KOPT-K1 (cell line): ENCODE data around the gene NDUFV2.
A peak's percentile ranks its signal among the peaks of the same experiment; 100 is the strongest.
"Not testable (repeated sequence)": the region's sequence is repeated elsewhere in the genome, so short reads cannot be mapped to it uniquely, and the experiment has no call there.

Source experiments
- H3K27ac ChIP-seq: fragments of 200-600 bp; sonication (generic); 2 replicates; pipeline ENCODE4 v1.5.1; 2016; ENCODE audit warnings: antibody characterized with exemption, mild to moderate bottlenecking, low read depth, low read length; ENCODE audit not compliant: poor library complexity, severe bottlenecking
- H3K36me3 ChIP-seq: fragments of 200-600 bp; sonication (generic); 2 replicates; pipeline ENCODE4 v1.5.1; 2017; ENCODE audit warnings: antibody characterized with exemption, mild to moderate bottlenecking, low read length, moderate library complexity; ENCODE audit not compliant: insufficient read depth
- H3K9me3 ChIP-seq: fragments of 200-600 bp; sonication (generic); 2 replicates; pipeline ENCODE4 v1.5.1; 2017; ENCODE audit warnings: antibody characterized with exemption, low read length, mild to moderate bottlenecking; ENCODE audit not compliant: insufficient read depth, poor library complexity, severe bottlenecking

NDUFV2 gene

DNA sequence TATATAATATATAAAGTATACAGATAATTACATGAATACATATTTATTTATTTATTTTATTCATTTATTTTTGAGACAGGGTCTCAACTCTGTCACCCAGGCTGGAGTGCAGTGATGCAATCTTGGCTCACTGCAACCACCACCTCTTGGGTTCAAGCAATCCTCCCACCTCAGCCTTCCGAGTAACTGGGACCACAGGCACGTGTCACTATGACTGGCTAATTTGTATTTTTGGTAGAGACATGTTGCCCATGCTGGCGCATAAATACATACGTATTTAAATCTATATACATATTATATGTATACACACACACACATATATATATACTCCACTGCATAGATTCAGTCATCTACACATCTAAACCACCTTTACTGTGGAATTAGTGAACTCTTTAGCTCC, 20.6 kb upstream of the NDUFV2 start:
- H3K36me3 ChIP-seq: no peaks in the 10 kb centered on the region
- H3K27ac ChIP-seq: no peak overlapping the region
- no peaks in the 10 kb centered on the region for H3K9me3 ChIP-seq

DNA sequence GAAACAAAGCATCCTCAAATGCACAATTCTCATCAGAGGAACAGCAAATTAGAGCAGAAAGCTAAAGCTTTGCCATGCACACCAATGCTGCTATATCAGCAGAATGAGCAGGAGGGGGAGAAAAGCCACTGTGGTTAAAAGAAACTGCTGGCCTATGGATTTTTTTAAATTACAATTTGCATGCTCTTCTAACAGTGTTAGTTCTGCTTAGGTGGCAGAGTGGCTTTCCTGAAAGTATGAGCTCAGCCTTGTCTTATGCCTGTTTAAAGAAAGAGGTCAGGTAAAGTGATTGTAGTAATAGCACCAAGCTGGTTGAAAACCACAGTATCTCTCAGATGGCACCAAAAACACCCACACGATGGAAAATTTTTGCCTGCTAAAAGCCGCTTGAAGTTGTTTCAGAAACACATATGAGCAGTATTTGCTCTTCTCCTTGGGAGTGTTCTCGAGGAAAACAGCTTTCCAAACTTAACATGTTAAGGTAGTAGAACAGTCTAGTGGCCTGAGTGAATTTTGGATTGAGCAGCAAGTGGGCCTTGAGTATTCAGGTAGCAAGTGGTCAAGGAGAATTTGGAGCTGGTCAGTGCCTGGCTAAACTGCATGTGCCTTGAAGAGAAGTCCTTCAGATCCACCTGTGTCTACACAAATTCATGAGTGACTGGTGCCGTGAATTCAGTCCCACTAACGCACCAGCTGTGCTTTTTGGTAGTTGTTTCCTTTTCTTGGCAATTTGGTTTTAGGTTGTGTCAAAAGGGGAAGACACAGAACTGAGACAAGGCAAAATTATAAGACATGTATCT, 19.6 kb upstream of the NDUFV2 start:
- H3K9me3 ChIP-seq: no peaks in the 10 kb centered on the region
- no peak overlapping the region for H3K27ac ChIP-seq
- H3K36me3 ChIP-seq: no peaks in the 10 kb centered on the region

DNA sequence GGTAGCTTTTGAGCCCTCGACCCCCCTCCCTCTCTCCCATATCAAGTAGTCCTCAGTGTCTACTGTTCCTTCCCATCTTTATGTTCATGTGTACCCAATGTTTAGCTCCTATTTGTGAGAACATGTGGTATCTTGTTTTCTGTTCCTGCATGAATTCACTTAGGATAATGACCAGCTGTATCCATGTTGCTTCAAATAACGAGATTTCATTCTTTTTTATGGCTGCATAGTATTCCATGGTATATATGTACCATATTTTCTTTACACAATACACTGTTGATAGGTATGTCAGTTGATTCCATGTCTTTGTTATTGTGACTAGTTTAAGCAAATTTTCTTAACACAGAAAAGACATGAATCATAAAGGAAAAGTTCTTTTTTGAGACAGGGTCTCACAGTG, 16.5 kb upstream of the NDUFV2 start:
- no peaks in the 10 kb centered on the region for H3K36me3 ChIP-seq
- no peaks in the 10 kb centered on the region for H3K9me3 ChIP-seq
- H3K27ac ChIP-seq: no peak overlapping the region

DNA sequence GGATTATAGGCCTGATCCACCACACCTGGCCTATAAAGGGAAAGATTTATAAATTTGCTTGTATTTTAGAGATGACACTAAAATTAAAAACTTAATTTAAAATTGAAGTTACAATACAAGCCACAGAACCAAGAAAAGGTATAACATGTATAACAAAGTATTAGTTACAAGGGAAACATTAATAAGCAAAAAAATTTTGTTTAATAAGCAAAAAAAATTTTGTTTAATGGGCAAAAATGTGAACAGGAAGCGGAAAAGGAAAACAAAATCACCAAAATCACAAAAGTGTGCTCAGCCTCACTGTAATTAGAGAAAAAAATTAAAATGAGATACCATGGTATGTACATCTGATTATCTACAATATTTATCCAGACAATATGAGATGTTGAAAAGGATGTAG, 15.9 kb upstream of the NDUFV2 start:
- Histone ChIP-seq H3K27ac (no peak overlapping the region), H3K36me3 (no peaks in the 10 kb centered on the region), H3K9me3 (no peaks in the 10 kb centered on the region)

DNA sequence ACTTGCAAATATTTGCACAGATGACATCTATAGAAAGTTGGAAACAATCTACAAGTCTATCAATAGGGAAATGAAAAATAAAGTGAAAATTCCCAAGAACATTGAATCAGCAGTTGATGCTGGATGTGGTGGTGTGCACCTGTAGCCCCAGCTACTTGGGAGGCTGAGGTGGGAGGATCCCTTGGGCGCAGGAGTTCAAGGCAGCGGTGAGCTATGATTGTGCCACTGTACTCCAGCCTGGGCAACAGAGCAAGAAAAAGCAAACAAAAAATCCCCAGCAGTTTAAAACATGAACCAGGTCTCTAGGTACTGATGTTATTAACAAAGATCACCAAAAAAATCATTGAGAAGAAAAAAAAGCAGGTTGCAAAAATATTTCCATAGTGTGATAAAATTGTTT, 15.4 kb upstream of the NDUFV2 start:
- no peaks in the 10 kb centered on the region for H3K9me3 ChIP-seq
- no peaks in the 10 kb centered on the region for H3K36me3 ChIP-seq
- H3K27ac ChIP-seq: no peak overlapping the region

DNA sequence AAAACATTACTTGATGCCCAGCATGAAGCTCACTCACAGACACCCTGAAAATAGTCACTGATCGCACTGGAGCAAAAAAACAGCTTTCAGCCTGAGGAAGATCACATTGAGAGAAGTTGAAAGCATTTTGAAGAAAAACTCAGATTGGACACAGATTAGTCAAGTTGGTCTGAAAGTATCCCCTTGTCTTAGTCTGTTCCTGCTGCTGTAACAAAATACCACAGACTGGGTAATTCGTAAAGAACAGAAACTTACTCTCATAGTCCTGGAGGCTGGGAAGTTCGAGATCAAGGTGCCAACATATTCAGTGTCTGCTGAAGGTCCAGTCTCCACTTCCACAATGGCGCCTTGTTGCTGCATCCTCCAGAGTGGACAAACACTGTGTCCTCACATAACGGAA, 14.2 kb upstream of the NDUFV2 start:
- Histone ChIP-seq H3K9me3 (no peaks in the 10 kb centered on the region), H3K27ac (no peak overlapping the region), H3K36me3 (no peaks in the 10 kb centered on the region)

DNA sequence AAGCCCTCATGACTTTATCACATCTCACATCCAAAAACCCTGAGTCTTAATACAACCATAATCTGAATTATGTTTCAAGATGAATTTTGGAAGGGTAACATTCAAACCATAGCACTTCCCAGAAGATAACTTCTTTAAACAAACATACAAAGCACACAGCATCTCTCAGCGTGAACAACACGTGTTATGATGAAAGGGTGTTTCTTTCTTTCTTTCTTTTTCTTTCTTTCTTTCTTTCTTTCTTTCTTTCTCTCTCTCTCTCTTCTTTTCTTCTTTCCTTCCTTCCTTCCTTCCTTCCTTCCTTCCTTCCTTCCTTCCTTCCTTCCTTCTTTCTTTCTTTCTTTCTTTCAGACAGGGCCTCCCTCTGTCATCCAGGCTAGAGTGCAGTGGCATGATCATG, 13.8 kb upstream of the NDUFV2 start:
- not testable (repeated sequence) for H3K9me3 ChIP-seq, H3K27ac ChIP-seq, H3K36me3 ChIP-seq

DNA sequence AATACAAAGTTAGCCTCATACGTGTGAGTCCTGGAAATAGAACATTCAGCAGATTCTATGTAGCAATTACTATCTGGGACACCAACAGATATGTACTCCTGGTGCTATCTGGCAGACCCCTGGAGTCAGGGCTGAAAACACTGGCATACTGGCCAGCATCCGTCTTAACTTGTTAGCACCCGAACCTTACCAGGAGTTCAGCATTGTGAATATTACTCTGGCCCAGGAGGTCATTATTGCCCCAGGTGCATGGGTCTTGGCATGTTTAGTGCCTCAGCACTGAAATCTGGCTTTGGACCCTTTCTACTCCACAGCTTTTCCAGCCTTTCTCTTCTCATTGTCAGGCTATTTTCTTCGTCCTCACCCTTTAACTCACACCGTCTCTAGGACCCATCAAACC, 11.9 kb upstream of the NDUFV2 start:
- Histone ChIP-seq H3K9me3 (no peaks in the 10 kb centered on the region), H3K27ac (no peak overlapping the region), H3K36me3 (no peaks in the 10 kb centered on the region)

DNA sequence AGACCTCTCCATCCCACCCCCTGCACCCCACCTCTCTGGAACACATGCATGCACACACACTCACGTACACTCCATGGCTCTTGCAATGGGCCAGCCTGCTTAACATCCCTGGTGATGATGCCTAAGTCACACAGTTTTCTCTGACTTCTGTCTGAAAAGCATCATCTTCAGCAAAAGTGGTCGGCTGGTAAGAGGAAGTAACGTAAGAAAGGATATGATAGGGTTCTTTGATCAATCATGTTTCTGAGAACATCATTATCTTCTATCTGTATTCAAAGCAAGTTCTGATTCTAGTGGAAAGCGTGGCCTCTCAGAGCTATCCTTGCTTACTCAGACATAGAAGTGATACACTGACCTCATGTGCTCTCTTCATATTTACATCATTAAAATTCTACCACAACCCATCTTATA, 11.4 kb upstream of the NDUFV2 start:
- H3K9me3 ChIP-seq: no peaks in the 10 kb centered on the region
- no peaks in the 10 kb centered on the region for H3K36me3 ChIP-seq
- H3K27ac ChIP-seq: no peak overlapping the region

DNA sequence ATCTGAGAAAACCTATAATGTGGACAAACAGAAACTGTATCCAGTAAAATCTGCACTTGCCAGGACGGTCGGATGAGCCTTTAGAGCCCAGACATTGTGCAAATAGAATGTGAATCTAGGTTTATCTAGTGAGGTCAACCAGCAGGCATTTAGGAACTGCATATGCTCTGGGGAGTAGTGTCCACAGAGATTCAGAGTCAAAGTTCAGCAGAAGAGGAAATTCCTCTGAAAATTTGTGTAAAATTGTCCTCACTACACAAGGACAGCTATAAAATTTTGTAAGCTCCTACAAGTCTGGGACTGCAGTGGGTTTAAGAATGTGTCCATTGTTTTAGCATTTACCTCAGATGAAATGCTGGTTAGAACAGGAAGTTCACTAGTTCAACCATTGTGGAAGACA, 9.8 kb upstream of the NDUFV2 start:
- Histone ChIP-seq H3K36me3 (no peaks in the 10 kb centered on the region), H3K27ac (no peak overlapping the region), H3K9me3 (no peaks in the 10 kb centered on the region)

DNA sequence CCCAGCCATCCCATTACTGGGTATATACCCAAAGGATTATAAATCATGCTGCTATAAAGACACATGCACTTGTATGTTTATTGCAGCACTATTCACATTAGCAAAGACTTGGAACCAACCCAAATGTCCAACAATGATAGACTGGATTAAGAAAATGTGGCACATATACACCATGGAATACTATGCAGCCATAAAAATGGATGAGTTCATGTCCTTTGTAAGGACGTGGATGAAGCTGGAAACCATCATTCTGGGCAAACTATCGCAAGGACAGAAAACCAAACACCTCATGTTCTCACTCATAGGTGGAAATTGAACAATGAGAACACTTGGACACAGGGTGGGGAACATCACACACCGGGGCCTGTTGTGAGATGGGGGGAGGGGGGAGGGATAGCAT, 9.4 kb upstream of the NDUFV2 start:
- H3K27ac ChIP-seq, H3K36me3 ChIP-seq, H3K9me3 ChIP-seq: not testable (repeated sequence)

DNA sequence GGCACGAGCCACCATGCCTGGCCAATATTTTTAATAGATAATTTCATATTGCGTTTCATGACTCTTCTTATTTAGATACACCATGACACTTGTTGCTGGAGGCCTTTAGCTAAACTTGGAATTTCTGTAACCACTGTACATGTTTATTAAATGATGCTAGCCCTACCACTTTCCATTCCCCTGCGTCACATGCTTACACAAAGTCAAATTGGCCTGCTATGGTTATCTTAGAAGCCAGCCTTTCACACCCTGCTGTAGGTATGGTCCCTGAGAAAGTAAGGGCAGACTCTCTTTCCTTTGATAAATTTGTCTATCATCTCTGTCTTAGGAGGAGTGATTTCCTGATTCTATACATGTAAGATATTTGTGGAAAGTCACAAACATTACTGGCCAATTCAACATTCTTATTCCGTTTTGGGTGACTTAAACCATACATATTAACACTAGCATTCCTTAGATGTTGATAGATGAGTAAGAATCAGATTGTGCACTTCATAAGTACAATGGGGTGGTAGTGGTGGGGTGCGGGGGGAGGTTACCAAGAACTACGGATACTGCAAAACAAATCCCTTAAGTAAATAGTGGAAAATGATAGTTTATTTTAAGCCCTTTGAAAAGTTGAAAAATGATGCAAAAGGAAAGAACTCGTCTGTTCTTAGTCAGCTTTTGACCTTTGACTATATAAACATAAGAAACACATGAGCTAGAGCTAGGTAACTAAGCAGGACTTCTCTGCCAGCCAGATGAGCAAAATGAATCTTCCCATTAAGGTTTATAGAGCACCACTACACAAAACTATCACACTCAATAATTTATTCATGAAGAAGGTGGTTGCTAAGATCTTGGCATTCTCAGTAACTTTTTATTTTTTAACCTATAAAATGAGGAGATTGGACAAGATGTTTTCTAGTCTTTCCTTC, 7.9 kb upstream of the NDUFV2 start:
- no peaks in the 10 kb centered on the region for H3K36me3 ChIP-seq
- H3K27ac ChIP-seq: peak overlapping the region; percentile 64
- no peaks in the 10 kb centered on the region for H3K9me3 ChIP-seq

DNA sequence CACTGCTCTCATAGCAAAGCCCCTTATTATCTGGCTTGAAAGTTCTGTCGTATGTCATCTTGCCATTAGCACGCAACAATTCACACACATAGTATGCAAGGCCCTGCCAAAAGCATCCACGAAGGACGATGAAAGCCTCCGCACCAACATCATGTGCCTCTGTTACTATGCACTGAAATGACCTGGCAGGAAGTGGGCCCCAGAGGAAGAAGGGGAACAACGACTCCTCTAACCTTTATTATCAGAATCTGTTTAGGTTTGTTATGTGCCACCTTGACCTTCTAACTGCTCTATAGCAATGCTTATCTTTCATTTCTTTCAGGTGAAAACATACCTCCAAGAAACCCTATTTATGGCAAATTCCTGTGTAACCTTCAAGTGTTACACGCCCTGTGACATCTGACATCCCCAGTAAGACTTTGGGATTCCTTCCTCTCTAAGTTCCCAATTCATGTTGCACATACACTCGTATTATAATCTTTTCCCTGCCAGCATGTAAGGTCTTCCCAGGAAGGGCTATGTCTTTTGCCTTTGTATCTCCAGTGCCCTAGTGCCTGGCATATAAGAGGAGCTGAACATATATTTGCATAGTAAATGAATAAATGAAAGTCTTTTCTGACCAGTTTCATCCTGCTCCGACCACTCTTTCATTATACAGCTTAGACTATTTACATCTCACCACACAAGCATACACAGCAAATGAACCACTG, 7.0 kb upstream of the NDUFV2 start:
- H3K27ac ChIP-seq: peak overlapping the region; percentile 64
- no peaks in the 10 kb centered on the region for H3K36me3 ChIP-seq
- no peaks in the 10 kb centered on the region for H3K9me3 ChIP-seq

DNA sequence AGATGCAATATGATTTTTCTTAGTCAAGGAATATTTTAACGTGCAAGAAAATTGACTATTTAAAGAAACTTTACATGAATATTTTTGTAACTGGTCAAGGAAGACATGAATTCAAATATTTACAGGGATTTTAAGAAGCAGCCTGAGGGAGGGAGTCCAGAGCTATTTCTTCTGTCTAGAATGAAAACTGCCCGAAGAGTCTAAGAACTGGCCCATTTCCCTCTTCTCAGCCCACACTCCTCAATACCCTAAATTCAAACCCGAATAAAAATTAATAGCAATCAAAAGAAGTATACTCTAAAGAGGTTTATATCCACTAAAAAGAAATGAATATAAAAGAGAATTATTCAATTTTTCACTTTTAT, 6.5 kb upstream of the NDUFV2 start:
- no peaks in the 10 kb centered on the region for H3K36me3 ChIP-seq
- no peaks in the 10 kb centered on the region for H3K9me3 ChIP-seq
- H3K27ac ChIP-seq: peak overlapping the region; percentile 64

DNA sequence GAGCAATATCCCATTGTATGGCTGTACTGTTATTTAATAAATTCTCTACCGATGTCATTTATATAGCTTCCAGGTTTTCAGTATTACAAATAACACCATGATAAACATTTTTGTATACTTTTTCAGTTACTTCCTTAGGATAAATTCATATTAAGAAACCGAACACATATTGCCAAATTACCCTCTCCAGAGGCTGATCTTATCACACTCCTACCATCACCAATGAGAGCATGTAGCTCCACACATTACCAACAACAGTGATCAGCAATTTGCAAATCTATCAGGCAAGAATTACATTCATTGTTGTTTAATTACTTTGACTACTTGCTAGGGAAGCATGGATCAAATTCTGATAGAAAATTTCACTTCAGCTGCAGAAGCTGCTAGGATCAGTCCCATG, 5.8 kb upstream of the NDUFV2 start:
- Histone ChIP-seq H3K27ac (no peak overlapping the region), H3K36me3 (no peaks in the 10 kb centered on the region), H3K9me3 (no peaks in the 10 kb centered on the region)
